GM10248 (cell line): ENCODE data around the gene SETBP1.

Experiments
- CTCF ChIA-PET: fragments of 300-600 bp; sonication (Branson Sonifier 250); formaldehyde crosslinking; extraction: SDS; loops from one replicate; lab custom pipeline; 2021; ENCODE audit warnings: antibody characterized with exemption; lab: Yijun Ruan, JAX
- POLR2A ChIA-PET: fragments of 350-650 bp; sonication (Branson Sonifier 250); formaldehyde crosslinking; extraction: SDS; loops from one replicate; lab custom pipeline; 2020; ENCODE audit warnings: antibody characterized with exemption; lab: Yijun Ruan, JAX
- DNase-seq: peaks from one replicate; pipeline ENCODE4 v3.0.0; 2012; ENCODE audit errors: extremely low spot score
- TF ChIP-seq, protein P1 (sequence below): IDR thresholded peaks from 2 replicates; pipeline ENCODE4 v1.5.1; 2012; ENCODE audit warnings: mild to moderate bottlenecking, low read depth; ENCODE audit errors: extremely low read depth, missing control alignments, control extremely low read depth

Gene SETBP1

DNA sequence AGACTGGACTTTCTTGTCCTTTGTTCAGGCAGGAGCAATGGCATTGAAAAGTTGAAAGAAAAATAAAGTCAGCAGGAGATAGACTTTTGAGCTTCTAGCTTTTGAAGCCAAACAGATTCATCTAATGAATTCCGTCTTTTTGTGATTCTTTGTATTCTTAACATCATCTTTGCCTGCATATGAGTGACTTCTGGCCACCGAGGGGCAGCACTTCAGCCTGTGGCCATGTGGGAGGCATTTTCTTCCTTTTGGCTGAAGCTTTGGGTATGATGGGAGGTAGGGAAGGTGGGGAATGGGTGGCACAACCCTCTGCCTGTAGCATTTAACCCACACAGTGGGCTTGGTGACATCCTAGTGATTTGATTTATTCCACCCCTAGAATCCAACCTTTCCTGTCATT is 220.6 kb downstream of the SETBP1 start:
- TF ChIP-seq, protein P1, sequence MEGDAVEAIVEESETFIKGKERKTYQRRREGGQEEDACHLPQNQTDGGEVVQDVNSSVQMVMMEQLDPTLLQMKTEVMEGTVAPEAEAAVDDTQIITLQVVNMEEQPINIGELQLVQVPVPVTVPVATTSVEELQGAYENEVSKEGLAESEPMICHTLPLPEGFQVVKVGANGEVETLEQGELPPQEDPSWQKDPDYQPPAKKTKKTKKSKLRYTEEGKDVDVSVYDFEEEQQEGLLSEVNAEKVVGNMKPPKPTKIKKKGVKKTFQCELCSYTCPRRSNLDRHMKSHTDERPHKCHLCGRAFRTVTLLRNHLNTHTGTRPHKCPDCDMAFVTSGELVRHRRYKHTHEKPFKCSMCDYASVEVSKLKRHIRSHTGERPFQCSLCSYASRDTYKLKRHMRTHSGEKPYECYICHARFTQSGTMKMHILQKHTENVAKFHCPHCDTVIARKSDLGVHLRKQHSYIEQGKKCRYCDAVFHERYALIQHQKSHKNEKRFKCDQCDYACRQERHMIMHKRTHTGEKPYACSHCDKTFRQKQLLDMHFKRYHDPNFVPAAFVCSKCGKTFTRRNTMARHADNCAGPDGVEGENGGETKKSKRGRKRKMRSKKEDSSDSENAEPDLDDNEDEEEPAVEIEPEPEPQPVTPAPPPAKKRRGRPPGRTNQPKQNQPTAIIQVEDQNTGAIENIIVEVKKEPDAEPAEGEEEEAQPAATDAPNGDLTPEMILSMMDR = peak; percentile 21
- no peak for DNase-seq
- POLR2A ChIA-PET = interaction anchor here (0.6 kb wide), 1 partner anchor 126 kb away, joined by 5 read pairs; no protein-coding TSS in a partner anchor
- CTCF ChIA-PET = interaction anchor here (0.8 to 3.8 kb wide), 8 partner anchors 9 to 312 kb away, joined by 3 to 9 read pairs (median 4); no protein-coding TSS in a partner anchor

DNA sequence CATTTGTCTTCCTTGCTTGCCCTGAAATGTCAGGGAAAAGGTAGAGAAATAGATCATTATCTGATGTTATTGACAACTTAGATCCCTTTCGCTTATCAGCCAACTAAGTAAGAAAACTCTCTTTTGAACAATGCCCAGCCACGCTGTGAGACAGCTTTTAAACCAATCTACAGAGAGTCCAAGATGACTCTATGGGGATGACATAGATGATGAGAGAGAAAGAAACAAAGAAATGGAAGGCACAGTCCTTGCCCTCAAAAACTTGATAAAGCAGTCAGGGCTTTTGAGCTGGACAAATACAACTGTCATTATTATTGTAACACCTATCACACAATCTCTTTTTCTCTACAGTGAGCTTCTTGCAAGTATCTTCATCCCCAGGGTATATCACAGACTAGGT is 222.6 kb downstream of the SETBP1 start:
- no peak for DNase-seq
- TF ChIP-seq, protein P1 = no peak
- POLR2A ChIA-PET = interaction anchor here (0.5 to 0.6 kb wide), 2 partner anchors 219 to 221 kb away, joined by 3 to 4 read pairs; no protein-coding TSS in a partner anchor
- CTCF ChIA-PET = interaction anchor here (1.0 to 4.9 kb wide), 9 partner anchors 9 to 309 kb away, joined by 3 to 21 read pairs (median 4); no protein-coding TSS in a partner anchor

DNA sequence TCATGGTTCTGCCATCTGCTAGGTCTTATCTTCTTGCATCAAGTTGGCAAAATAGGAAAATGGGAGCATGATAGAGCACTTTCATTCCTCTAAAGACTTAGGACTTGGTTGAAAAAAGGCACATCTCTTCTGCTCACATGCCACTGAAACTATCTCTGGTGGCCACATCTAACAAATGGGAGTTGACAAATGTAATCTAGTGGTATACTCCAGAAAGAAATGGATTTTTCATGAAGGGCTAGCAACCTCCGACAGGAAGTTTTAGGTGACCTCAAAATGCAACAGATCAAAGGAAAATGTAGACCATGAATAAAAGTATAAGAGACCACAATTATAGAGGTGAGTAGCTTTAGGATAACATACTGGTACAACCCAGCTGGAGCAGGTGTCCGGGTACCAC is 224.1 kb downstream of the SETBP1 start:
- ChIA-PET CTCF (interaction anchor here (1.2 to 4.9 kb wide), 5 partner anchors 10 to 308 kb away, joined by 3 to 21 read pairs (median 11); no protein-coding TSS in a partner anchor), POLR2A (no interaction called here)
- TF ChIP-seq, protein P1 = no peak
- no peak for DNase-seq

DNA sequence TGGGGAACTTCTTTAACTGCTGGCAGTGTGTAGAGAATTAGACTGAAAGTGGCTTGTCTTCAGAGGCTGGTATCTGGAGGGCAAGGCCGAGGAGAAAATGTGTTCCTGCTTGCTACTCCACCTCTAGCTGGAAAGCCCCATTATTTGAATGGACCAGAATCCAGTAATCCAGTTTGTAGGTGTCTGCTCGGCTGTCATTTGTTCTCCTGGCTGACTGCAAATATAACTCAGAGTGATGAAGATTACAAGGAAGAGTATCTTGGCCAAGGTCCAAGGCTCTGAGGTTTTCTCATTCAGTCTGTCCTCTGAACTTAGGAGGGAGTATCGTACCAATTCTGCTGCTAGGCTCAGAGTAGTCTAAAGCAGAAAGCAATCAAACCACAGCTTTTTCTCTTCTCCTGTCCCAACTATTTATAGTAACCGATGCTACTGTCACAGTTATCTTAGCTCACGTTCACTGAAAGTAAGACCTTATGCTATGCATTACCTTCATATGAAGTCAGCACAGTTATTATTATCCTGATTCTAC is 228.6 kb downstream of the SETBP1 start:
- ChIA-PET CTCF (interaction anchor here (0.7 to 1.7 kb wide), 6 partner anchors 13 to 330 kb away, joined by 3 to 6 read pairs (median 3); no protein-coding TSS in a partner anchor), POLR2A (no interaction called here)
- TF ChIP-seq, protein P1 = no peak
- peak; percentile 29 for DNase-seq

DNA sequence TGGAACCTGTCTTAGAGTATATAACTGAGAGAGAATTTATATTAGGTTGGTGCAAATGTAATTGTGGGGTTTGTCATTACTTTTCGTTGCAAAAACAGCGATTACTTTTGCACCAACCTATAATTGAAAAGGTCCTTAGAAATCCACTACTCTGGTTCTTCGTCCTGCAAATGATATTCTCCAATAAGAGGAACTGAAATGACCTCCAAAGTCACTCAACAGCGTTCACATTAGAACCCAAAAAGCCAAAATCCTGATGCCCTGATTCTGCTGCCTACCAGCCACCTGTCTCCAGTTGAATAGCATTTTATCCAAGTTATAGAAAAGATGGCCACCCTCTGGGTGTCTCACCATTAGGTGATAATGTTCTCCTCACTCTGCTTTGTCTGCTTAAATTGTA is 230.6 kb downstream of the SETBP1 start:
- CTCF ChIA-PET = interaction anchor here (1.9 kb wide), 1 partner anchor 11 kb away, joined by 5 read pairs; no protein-coding TSS in a partner anchor
- DNase-seq = no peak
- POLR2A ChIA-PET = interaction anchor here (0.6 kb wide), 1 partner anchor 454 kb away, joined by 3 read pairs; no protein-coding TSS in a partner anchor
- TF ChIP-seq, protein P1 = no peak

DNA sequence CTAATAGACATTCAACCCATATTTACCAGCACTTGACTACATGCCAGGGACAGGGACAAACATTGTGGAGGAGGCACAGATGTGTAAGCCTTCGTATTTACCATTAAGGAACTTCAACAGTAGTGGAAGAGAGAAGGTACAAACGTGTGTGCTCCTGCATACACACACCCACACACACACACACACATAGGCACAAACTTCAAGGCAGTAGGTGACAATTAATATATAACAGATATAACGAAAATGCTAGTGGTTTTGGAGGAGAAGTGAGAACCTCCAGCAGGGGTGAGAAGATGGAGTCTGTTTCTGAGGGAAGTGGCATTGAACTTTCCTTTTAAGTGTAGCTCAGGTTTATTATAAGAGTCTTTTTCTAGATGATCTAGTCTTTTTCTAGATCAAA is 231.1 kb downstream of the SETBP1 start:
- DNase-seq = no peak
- POLR2A ChIA-PET = interaction anchor here (0.6 kb wide), 1 partner anchor 454 kb away, joined by 3 read pairs; no protein-coding TSS in a partner anchor
- CTCF ChIA-PET = interaction anchor here (1.2 to 1.9 kb wide), 3 partner anchors 8 to 12 kb away, joined by 4 to 8 read pairs (median 5); no protein-coding TSS in a partner anchor
- TF ChIP-seq, protein P1 = no peak
